ENCODE data around the gene MMEL1.

MMEL1 gene

GRCh38 chr1:2544093-2544874, 88.5 kb downstream of the MMEL1 start:
- peak; percentile 73 for DNase-seq (ENCODE audit: low spot score)

- DNase-seq (ENCODE audit: low spot score): peak; percentile 86
These were observed 89.2 kb downstream of the MMEL1 start for GRCh38 chr1:2543543-2544092.

GRCh38 chr1:2542246-2542915, 90.4 kb downstream of the MMEL1 start:
- DNase-seq (ENCODE audit: low spot score): no peak

DNA sequence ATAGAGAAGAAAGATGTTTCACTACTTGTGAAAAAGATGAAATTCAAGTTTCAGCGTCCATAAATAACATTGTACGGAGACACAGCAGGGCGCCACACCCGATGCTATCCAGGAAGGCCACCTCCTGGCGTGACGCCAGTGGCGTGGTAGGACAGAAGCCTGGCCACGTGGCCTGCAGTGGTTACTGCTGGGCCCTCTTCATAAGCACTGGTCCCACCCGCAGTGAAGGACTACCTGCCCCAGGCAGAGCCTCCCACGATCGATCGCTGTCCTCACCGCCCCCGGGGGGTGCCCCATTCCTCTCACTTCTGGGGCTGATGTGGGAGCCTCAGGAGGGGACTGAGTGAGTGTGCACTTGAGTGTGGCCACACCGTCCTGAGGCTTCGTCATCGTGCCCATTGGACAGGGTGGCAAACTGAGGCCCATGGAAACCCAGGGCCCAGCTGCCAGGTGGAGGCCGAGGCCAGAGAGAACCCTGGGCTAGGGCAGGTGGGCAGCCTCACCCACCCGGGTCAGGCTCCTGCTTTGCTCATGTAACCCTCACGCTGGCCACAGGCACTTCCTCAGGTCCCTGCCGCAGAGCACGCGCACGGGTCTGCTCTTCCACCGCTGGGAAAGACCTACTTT, 91.1 kb downstream of the MMEL1 start:
- no peak for DNase-seq (ENCODE audit: low spot score)

GRCh38 chr1:2540816-2541492, 91.9 kb downstream of the MMEL1 start:
- peak; percentile 92 for DNase-seq (ENCODE audit: low spot score)
